GM12892 (cell line): ENCODE measurements around the gene DAB2.

ENCODE experiments used
- POLR2A ChIP-seq: IDR thresholded peaks from 2 replicates; pipeline ENCODE4 v1.6.1; 2011; ENCODE audit warnings: low read depth, low read length, control low read depth
- POLR2AphosphoS5 ChIP-seq: IDR thresholded peaks from 2 replicates; pipeline ENCODE4 v1.6.1; 2011; ENCODE audit warnings: low read depth, low read length, control low read depth

DNA sequence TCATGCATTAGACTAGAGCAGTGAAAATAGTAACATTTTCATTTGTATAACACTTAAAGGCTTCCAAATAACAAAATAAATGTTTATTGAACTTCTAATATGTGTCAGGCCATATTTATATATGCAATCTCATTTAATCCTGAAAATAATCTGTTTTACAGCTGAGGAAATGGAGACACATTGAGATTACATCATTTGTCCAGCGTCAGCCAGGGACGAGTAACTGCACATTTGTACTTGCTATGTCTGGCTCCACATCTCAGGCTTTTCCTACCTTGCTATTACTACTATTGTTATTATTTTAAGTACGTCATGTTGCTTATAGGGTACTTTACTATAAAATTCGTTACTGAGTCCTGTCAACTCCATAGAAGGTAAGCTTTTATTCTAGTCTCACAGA is 56.7 kb downstream of the DAB2 start:
- TF ChIP-seq POLR2AphosphoS5 (no peak), POLR2A (no peak)
